OCI-LY1 (cell line): Measurements from ENCODE around the gene AIFM3.

Source experiments
- EZH2 ChIP-seq: fragments of 200-600 bp; sonication (generic), shearing (Covaris generic); IDR thresholded peaks from 2 replicates; pipeline ENCODE4 v1.8.0; 2017; ENCODE audit warnings: borderline replicate concordance, mixed run types, mild to moderate bottlenecking, antibody characterized with exemption, low read length, moderate library complexity, mixed read lengths
- TF ChIP-seq, protein P1 (sequence below): fragments of 200-600 bp; sonication (generic), shearing (Covaris generic); IDR thresholded peaks from 2 replicates; pipeline ENCODE4 v1.5.1; 2017; ENCODE audit warnings: mild to moderate bottlenecking, antibody characterized with exemption, low read length, moderate library complexity, mixed read lengths

DNA sequence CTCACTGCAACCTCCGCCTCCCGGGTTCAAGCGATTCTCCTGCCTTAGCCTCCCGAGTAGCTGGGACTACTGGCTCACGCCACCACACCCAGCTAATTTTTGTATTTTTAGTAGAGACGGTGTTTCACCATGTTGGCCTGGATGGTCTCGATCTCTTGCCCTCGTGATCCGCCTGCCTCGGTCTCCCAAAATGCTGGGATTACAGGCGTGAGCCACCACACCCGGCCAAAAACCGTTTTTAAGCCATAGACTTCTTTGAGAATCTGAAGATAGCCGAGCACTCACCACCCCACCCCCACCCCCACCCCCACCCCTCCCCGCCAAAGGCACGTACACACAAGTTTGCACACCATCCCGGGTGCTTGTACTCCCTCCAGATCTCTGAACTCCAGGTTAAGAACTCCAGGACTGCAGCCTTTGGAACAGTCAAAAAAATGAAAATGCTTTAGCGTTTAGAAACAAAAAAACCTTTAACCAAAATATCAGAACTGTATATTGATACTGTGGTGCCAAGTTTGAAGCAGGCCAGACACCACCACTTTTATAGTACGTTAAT lies 48.3 kb upstream of the AIFM3 start:
- TF ChIP-seq, protein P1, sequence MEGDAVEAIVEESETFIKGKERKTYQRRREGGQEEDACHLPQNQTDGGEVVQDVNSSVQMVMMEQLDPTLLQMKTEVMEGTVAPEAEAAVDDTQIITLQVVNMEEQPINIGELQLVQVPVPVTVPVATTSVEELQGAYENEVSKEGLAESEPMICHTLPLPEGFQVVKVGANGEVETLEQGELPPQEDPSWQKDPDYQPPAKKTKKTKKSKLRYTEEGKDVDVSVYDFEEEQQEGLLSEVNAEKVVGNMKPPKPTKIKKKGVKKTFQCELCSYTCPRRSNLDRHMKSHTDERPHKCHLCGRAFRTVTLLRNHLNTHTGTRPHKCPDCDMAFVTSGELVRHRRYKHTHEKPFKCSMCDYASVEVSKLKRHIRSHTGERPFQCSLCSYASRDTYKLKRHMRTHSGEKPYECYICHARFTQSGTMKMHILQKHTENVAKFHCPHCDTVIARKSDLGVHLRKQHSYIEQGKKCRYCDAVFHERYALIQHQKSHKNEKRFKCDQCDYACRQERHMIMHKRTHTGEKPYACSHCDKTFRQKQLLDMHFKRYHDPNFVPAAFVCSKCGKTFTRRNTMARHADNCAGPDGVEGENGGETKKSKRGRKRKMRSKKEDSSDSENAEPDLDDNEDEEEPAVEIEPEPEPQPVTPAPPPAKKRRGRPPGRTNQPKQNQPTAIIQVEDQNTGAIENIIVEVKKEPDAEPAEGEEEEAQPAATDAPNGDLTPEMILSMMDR, result no peak
- TF ChIP-seq EZH2, result no peak
